K562 (cell line): ENCODE results near the gene PPP2R2D. TPM values are rescaled to one million over a fixed set of nuclear protein-coding genes. Genes with fewer than 3 reads are reported as not detected.

ENCODE experiments used
- ATAC-seq: fragments of 200-7000 bp; cut with Tn5 transposase; 3 replicates; pipeline ENCODE4 v1.9.1; 2020; ENCODE audit warnings: moderate library complexity
- BruUV-seq: library from RNA; stranded (reverse); fragments of 400-500 nt; replicated peaks from 2 replicates; lab custom pipeline; 2021; lab: Mats Ljungman, UMichigan
- CTCF ChIA-PET: fragments of 300-600 bp; formaldehyde crosslinking; extraction: SDS; loops from one replicate; lab custom pipeline; 2021; ENCODE audit warnings: low intra/inter-chr PET ratio; lab: Yijun Ruan, JAX
- POLR2A ChIA-PET: fragments of 300-600, 350-650 bp; sonication (Branson Sonifier 250); formaldehyde crosslinking; extraction: SDS; loops from one replicate; lab custom pipeline; 2021; ENCODE audit warnings: antibody characterized with exemption, inconsistent platforms; lab: Yijun Ruan, JAX
- DNase-seq, 4 experiments: peaks; one replicate each; pipeline versions ENCODE4 v3.0.0 to v3.0.0-alpha.2; 2011 to 2018; ENCODE audit warnings: low spot score in 3 of 4, mixed read lengths in 3 of 4; ENCODE audit errors: extremely low read depth in 1 of 4
- FAIRE-seq: peaks from 2 replicates; lab custom pipeline; 2011; peaks lifted over from hg19 to GRCh38; lab: Jason Lieb, UNC
- H2AFZ ChIP-seq: 2 replicates; pipeline ENCODE4 v1.6.0; 2011; ENCODE audit warnings: low read depth, low read length, control low read depth, inconsistent platforms
- H3K27ac ChIP-seq: fragments of 200-600 bp; 3 replicates; pipeline ENCODE4 v1.8.0; 2011; ENCODE audit warnings: low read depth, mild to moderate bottlenecking, control low read depth, inconsistent platforms, low read length, moderate library complexity, mixed read lengths; ENCODE audit errors: extremely low read depth
- H3K27me3 ChIP-seq, 2 experiments: fragments of 300-600 bp in 1 of 2; 2 replicates in 1 of 2; 3 replicates in 1 of 2; pipeline versions ENCODE4 v1.6.0 to v1.8.0; 2011; ENCODE audit warnings: inconsistent platforms in 2 of 2, low read length in 2 of 2, mild to moderate bottlenecking in 1 of 2, mixed read lengths in 1 of 2, moderate library complexity in 1 of 2; ENCODE audit not compliant: control insufficient read depth in 2 of 2, insufficient read depth in 2 of 2
- H3K36me3 ChIP-seq: fragments of 300-600 bp; 3 replicates; pipeline ENCODE4 v1.8.0; 2011; ENCODE audit warnings: mild to moderate bottlenecking, low read length, inconsistent platforms; ENCODE audit not compliant: control insufficient read depth, insufficient read depth
- H3K4me1 ChIP-seq, 2 experiments: fragments of 200-600 bp in 1 of 2; replicated peaks in 1 of 2; 2 replicates in 1 of 2; 3 replicates in 1 of 2; pipeline versions ENCODE4 v1.5.1 to v1.8.0; 2011; ENCODE audit warnings: inconsistent platforms in 2 of 2, low read length in 2 of 2, mild to moderate bottlenecking in 1 of 2, mixed read lengths in 1 of 2, moderate library complexity in 1 of 2; ENCODE audit not compliant: control insufficient read depth in 2 of 2, insufficient read depth in 2 of 2
- H3K4me2 ChIP-seq: 2 replicates; pipeline ENCODE4 v1.6.1; 2011; ENCODE audit warnings: low read length, control low read depth, inconsistent platforms, mixed read lengths; ENCODE audit not compliant: insufficient read depth
- H3K4me3 ChIP-seq: fragments of 200-600 bp; sonication (generic), shearing (Covaris generic); 2 replicates; pipeline ENCODE4 v1.5.1; 2016; ENCODE audit warnings: control low read depth, inconsistent platforms
- H3K79me2 ChIP-seq: fragments of 200-600 bp; 3 replicates; pipeline ENCODE4 v1.8.0; 2011; ENCODE audit warnings: low read length, inconsistent platforms; ENCODE audit not compliant: control insufficient read depth, insufficient read depth
- H3K9ac ChIP-seq, 2 experiments: 2 replicates each; pipeline versions ENCODE4 v1.6.0 to v1.6.1; 2011; ENCODE audit warnings: low read depth in 2 of 2, low read length in 2 of 2, control low read depth in 1 of 2, inconsistent platforms in 1 of 2, mild to moderate bottlenecking in 1 of 2, mixed read lengths in 1 of 2; ENCODE audit not compliant: insufficient read depth in 1 of 2
- H3K9me1 ChIP-seq: one replicate; pipeline ENCODE4 v1.6.0; 2011; ENCODE audit warnings: inconsistent platforms, mild to moderate bottlenecking, low read length, moderate library complexity; ENCODE audit not compliant: control insufficient read depth, insufficient read depth
- H3K9me3 ChIP-seq: replicated peaks from 2 replicates; pipeline ENCODE4 v1.5.1; 2011; ENCODE audit warnings: low read depth, low read length, inconsistent platforms; ENCODE audit not compliant: control insufficient read depth, insufficient read depth
- H4K20me1 ChIP-seq: replicated peaks from 2 replicates; pipeline ENCODE4 v1.6.1; 2011; ENCODE audit warnings: low read length, inconsistent platforms, mixed read lengths; ENCODE audit not compliant: control insufficient read depth, insufficient read depth
- DDX20 ChIP-seq: fragments of 450-650 bp; IDR thresholded peaks from 2 replicates; pipeline ENCODE4 v1.6.1; 2016; ENCODE audit warnings: missing genetic modification characterization, low read depth, mild to moderate bottlenecking, missing compliant biosample characterization, moderate library complexity
- FOXK1 ChIP-seq: sonication (generic); formaldehyde crosslinking; IDR thresholded peaks from 2 replicates; pipeline ENCODE4 v1.8.0; 2022; ENCODE audit warnings: missing genetic modification reagents, mild to moderate bottlenecking, borderline replicate concordance
- GTF2A2 ChIP-seq: IDR thresholded peaks from 2 replicates; pipeline ENCODE4 v1.6.1; 2016; ENCODE audit warnings: mild to moderate bottlenecking, missing genetic modification characterization, missing compliant biosample characterization
- RFX5 ChIP-seq: IDR thresholded peaks from 2 replicates; pipeline ENCODE4 v1.6.1; 2011; ENCODE audit warnings: low read depth, mild to moderate bottlenecking, improper control_type of control experiment, low read length
- WGBS: fragments of 100-300 bp; shearing (Covaris generic); methylation state at CpG from one replicate; pipeline ENCODE4 v1.1.6; 2016; ENCODE audit warnings: low coverage, mixed read lengths; ENCODE audit not compliant: insufficient coverage; ENCODE audit errors: missing lambda C conversion rate; 5-methylcytosine and 5-hydroxymethylcytosine counted together
- in situ Hi-C: fragments of 300-500 bp; cut with MboI; formaldehyde crosslinking; loops from 4 replicates; pipeline ENCODE4 v1.15.0; 2018; ENCODE audit warnings: inconsistent platforms, mixed read lengths
- intact Hi-C: fragments of 100-400 bp; cut with micrococcal nuclease; formaldehyde crosslinking; loops from 2 replicates; pipeline ENCODE4 v1.14.2; 2022
- polyA plus RNA-seq, 8 experiments: library from polyadenylated mRNA; depleted of rRNA in 4 of 8; stranded (reverse) in 5 of 8; unstranded in 3 of 8; fragments of >200 nt; fragmentation: Nextera tagmentation in 2 of 8; fragmentation: Illumina TruSeq in 1 of 8; extraction: Ambion mirVana in 2 of 8; extraction: Trizol in 1 of 8; gene quantifications; 2 replicates each; pipeline versions ENCODE4 v1.2.1 to v1.2.3, GENCODE V29; 2011 to 2014; ENCODE audit warnings: inconsistent platforms in 1 of 8, missing spikeins in 1 of 8
- total RNA-seq, 7 experiments: library from RNA; depleted of rRNA in 6 of 7; stranded (reverse); fragments of >200 nt in 6 of 7; fragmentation: Illumina TruSeq in 2 of 7; extraction: Trizol in 2 of 7; gene quantifications; 2 replicates each; pipeline versions ENCODE4 v1.2.1 to v1.2.3, GENCODE V29; 2011 to 2021; ENCODE audit warnings: low replicate concordance in 1 of 7
- TF ChIP-seq, protein P1 (sequence below): sonication (generic); formaldehyde crosslinking; IDR thresholded peaks from 2 replicates; pipeline ENCODE4 v1.8.1; 2023; ENCODE audit warnings: mild to moderate bottlenecking, missing genetic modification reagents, moderate library complexity
- TF ChIP-seq, protein P2 (sequence below): fragments of 250-450 bp; sonication (Bioruptor Pico); IDR thresholded peaks from 2 replicates; pipeline ENCODE4 v1.9.0; 2021; ENCODE audit warnings: mild to moderate bottlenecking

PPP2R2D gene
- total and polyA plus RNA-seq, 9 of the 15 experiments (the other 6 are each of a cell fraction or from before 2014, with no cell fraction given) = 1.9 to 37.0 (median 26.8) TPM

DNA sequence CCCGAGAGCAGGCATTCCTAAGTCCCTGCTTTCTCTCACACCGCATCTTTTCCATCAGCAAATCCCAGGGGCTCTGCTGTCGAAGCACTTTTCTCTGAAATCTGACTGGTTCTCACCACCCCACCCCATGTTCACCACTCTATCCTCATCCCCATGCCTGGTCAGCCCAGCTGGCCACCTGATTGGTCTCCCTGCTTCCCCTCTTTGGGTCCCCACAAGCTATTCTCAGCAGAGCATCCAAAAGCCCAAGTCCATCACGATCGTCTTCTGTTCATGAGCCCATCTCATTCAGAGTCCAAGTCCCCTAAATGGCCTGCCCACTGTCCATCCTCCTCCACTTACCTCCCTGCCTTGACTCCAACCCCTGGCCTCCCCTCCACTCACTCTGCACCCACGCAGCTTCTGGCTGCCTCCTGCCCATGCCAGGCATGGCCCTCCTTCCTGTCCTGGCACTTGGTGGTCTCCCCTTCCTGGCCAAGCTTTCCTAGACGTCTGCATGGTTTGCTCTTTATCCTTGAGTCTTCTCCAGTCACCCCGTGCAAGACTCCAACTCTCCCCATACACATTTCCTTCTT is 1.6 kb upstream of the PPP2R2D start:
- peaks cover 40 to 41% of the 10 kb centered on the region in 2 experiments for H3K4me1 ChIP-seq
- no TSS peak for BruUV-seq
- no peak overlapping the region for H3K27ac ChIP-seq
- H4K20me1 ChIP-seq = peaks cover 9% of the 10 kb centered on the region; the same call in 1 of the 2 replicates
- DNase-seq (no peak), FAIRE-seq (no peak), ATAC-seq (no peak)
- no peaks in the 10 kb centered on the region for H3K27me3 ChIP-seq
- H2AFZ ChIP-seq = no peak overlapping the region
- CTCF ChIA-PET = no interaction called here
- TF ChIP-seq, protein P1, sequence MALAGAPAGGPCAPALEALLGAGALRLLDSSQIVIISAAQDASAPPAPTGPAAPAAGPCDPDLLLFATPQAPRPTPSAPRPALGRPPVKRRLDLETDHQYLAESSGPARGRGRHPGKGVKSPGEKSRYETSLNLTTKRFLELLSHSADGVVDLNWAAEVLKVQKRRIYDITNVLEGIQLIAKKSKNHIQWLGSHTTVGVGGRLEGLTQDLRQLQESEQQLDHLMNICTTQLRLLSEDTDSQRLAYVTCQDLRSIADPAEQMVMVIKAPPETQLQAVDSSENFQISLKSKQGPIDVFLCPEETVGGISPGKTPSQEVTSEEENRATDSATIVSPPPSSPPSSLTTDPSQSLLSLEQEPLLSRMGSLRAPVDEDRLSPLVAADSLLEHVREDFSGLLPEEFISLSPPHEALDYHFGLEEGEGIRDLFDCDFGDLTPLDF (CRISPR knock-in tag) = no peak
- no peak for TF ChIP-seq FOXK1 (CRISPR knock-in tag)
- TF ChIP-seq DDX20 (tag) = no peak
- TF ChIP-seq, protein P2, sequence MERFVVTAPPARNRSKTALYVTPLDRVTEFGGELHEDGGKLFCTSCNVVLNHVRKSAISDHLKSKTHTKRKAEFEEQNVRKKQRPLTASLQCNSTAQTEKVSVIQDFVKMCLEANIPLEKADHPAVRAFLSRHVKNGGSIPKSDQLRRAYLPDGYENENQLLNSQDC (CRISPR knock-in tag) = no peak
- TF ChIP-seq GTF2A2 = no peak
- TF ChIP-seq RFX5 = no peak
- peaks cover 32% of the 10 kb centered on the region for H3K79me2 ChIP-seq
- H3K9me3 ChIP-seq = no peaks in the 10 kb centered on the region
- peak overlapping the region in 1 of 2 experiments; percentile 42; a peak in 1 of 4 replicates for H3K9ac ChIP-seq
- POLR2A ChIA-PET = interaction anchor here (7.7 kb wide), 1 partner anchor 12 kb away, joined by 100 read pairs; no protein-coding TSS in a partner anchor
- 65% methylated on average over 6 of the region's 8 CpGs for WGBS
- in situ Hi-C loops = no loop called here
- intact Hi-C loops = no loop called here
- H3K9me1 ChIP-seq = no peaks in the 10 kb centered on the region
- H3K4me2 ChIP-seq = no peak overlapping the region
- H3K36me3 ChIP-seq = peaks cover 16% of the 10 kb centered on the region; the same call in 2 of the 3 replicates
- no peak overlapping the region for H3K4me3 ChIP-seq
